Measurements from ENCODE around the gene HSD11B2.

The HSD11B2 gene

DNA sequence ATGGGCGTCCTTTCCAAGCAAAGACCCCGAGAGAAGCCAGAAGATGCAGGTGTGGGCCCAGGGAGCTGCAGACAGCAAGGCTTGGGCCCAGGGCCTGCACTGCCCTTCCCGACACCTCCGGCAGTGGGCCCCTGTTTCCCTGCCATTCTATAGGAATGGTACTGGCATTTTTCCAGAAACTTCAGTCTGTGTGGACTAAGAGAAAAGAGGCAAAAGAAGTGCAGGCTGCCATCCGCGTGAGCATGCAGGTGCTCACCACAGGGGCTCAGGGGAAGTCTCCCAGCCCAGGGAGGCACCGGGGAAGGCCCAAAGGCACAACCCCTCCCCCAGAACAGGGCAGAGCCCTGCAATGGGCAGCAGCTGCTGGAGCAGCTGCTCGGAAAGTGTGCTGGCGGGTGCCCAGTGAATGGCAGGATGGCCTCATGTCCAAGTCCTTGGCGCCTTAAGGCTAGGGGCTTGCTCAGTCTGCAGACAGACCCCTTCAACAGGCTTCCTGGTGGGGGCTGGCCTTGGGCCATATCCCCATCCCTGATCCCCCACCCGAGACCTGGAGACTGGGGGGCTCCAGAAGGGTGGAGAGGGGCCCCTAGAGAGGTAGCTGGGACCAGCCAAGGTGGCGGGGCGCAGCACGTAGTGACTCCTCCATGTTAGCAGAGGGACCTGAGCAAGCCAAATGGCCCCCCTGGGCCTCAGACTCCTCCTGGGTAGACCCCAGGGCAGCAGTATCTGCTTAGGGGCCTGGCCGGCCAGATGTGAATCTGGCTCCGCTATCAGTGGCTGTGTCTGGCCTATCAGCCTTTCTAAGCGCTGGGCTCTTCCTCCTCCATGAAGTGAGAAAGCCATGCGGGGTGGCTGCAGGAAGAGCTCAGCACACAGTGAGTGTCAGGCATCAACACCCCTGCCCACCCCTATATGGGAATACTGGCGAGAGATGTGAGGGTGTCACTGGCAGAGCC is 30.9 kb upstream of the HSD11B2 start:
- in situ Hi-C loops (cut with HindIII; ENCODE audit: low sequenced_read_pairs) = no loop called here
- no peak overlapping the region for H3K4me3 ChIP-seq (ENCODE audit: low read depth, low read length)
- DNase-seq (ENCODE audit: low read depth, low spot score) = no peak
- TF ChIP-seq, protein P1, sequence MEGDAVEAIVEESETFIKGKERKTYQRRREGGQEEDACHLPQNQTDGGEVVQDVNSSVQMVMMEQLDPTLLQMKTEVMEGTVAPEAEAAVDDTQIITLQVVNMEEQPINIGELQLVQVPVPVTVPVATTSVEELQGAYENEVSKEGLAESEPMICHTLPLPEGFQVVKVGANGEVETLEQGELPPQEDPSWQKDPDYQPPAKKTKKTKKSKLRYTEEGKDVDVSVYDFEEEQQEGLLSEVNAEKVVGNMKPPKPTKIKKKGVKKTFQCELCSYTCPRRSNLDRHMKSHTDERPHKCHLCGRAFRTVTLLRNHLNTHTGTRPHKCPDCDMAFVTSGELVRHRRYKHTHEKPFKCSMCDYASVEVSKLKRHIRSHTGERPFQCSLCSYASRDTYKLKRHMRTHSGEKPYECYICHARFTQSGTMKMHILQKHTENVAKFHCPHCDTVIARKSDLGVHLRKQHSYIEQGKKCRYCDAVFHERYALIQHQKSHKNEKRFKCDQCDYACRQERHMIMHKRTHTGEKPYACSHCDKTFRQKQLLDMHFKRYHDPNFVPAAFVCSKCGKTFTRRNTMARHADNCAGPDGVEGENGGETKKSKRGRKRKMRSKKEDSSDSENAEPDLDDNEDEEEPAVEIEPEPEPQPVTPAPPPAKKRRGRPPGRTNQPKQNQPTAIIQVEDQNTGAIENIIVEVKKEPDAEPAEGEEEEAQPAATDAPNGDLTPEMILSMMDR (IDR thresholded peaks at IDR 0.05; ENCODE audit: low read depth, low read length) = no peak

DNA sequence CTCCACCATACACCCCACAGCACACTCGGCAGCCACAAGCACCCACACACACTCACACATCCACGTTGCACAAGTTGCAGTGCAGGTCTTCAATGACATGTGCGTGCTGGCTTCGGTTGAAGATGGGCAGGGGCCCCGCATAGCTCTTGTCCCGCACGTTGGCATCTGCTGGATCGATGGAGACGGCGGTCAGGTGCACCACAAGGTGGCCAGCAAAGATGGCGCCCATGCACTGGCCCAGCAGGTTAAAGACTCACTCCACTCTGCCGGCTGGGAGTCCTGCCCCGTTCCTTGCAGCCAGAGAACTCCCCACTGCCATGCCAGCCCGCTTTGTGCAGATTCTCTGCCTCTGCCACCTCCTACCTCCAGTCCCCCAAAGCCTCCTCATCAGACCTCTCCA is 30.0 kb upstream of the HSD11B2 start:
- DNase-seq (ENCODE audit: low read depth, low spot score) = no peak
- in situ Hi-C loops (cut with HindIII; ENCODE audit: low sequenced_read_pairs) = no loop called here
- TF ChIP-seq, protein P1 (IDR thresholded peaks at IDR 0.05; ENCODE audit: low read depth, low read length) = no peak
- H3K4me3 ChIP-seq (ENCODE audit: low read depth, low read length) = no peak overlapping the region

DNA sequence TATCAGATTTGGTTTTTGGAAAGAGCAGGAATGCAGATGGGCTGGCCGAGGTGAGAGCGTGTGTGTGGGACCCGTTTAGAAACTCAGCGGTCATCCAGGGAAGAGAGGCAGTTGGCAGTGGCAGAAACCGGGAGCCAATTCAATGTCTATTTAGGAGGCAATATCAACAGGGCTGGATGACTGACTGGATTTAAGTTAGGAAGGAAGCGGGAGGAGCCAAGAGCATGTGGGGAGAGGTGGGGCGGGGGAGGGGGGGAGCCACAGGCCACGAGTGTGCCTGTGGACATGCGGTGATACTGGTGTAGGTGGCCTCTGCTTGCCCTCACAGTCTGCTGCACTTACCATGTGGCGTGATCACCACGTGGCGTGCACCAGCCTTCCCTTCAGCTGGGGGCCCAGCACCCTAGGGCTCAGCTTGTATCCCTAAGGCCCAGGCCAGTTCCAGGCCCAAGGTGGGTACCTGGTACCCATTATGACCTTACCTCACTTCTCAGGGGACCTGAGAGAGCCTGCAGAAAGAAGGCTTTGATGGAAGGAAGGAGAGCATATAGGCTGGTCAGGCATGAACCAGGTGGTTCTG is 26.9 kb upstream of the HSD11B2 start:
- no peak for DNase-seq (ENCODE audit: low read depth, low spot score)
- TF ChIP-seq, protein P1 (IDR thresholded peaks at IDR 0.05; ENCODE audit: low read depth, low read length) = no peak
- in situ Hi-C loops (cut with HindIII; ENCODE audit: low sequenced_read_pairs) = no loop called here
- H3K4me3 ChIP-seq (ENCODE audit: low read depth, low read length) = no peak overlapping the region

DNA sequence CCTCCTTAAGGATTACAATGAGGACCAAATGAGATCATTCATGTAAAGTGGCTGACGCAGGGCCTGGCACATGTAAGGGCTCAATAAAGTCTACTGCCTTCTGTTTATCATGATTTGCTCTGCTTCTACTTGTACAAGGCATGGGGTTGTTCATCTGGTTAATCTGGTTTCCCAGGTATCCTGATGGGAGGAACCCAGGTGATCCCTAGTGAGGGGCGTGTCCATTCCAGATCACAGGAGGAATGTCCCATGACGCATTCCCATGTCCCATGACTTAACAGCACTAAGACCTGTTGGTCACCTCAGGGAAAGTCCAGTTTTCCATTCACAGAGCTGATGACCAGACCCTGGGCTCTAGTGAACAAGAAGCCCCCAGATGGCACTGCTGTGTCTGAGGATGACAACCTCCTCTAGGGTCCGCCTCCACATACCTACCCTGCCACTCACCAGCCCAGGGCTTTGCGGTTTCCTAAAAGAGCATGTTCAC is 26.1 kb upstream of the HSD11B2 start:
- no peak for DNase-seq (ENCODE audit: low read depth, low spot score)
- TF ChIP-seq, protein P1 (IDR thresholded peaks at IDR 0.05; ENCODE audit: low read depth, low read length) = no peak
- in situ Hi-C loops (cut with HindIII; ENCODE audit: low sequenced_read_pairs) = no loop called here
- H3K4me3 ChIP-seq (ENCODE audit: low read depth, low read length) = no peak overlapping the region

DNA sequence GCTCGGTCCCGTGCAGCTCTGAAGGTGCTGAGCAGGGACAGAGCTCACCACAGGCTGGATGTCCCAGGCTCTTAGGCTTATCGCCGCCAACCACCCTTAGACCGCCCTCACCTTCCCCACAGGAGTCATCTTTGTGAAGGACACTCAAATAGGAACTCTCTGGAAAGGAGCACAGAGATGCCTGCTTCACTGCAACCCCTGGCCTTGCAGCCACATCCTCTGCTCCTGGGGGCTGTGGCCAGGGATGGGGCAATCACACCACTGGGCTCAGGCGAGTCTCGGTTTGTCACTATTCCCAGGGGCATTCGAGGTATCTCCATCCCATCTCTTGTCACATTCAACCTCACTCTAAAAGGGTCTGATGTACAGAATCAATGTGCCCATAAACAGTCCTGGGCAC is 25.6 kb upstream of the HSD11B2 start:
- TF ChIP-seq, protein P1 (IDR thresholded peaks at IDR 0.05; ENCODE audit: low read depth, low read length) = no peak
- DNase-seq (ENCODE audit: low read depth, low spot score) = no peak
- in situ Hi-C loops (cut with HindIII; ENCODE audit: low sequenced_read_pairs) = no loop called here
- no peak overlapping the region for H3K4me3 ChIP-seq (ENCODE audit: low read depth, low read length)

DNA sequence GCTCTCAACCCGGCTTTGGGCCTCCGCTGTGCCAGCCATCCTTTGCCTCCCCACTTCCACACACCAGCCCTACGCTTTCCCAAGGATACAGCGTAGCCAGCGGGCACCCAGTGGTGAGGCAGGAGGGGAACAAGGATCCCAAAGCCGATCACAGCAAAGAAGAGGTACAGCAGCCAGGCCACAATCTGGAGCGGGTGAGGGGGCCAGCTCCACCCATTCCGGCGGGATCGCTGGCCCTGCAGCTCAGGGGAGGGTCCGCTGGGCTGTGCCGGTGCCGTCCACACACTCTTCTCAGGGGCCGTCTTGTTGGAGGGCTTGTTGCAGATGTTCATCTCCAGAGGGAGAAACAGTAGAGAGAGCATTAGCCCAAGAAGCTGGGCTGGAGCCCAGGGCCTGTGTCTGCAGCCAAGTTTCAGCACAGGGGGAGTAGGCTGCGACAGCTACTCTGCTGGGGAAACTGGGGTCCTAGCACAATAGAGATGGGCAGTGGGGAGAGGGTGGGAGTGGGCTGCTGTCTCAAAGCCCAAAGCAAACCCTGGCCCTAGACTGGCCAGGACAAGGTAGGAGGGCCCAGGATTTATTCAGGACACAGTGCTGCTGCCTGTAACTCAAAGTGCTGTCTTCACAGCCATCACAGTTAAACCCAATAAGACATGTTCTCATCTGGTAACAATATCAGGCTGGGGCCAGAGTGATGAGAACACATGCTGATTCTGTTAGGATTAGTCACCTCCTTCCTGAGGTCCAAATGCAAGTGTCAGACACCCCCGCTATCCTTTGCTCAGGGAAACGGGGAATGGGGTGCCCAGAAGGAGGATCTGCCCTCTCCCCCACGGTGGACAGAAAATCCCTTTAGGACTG is 24.6 kb upstream of the HSD11B2 start:
- peak; percentile 84 for DNase-seq (ENCODE audit: low read depth, low spot score)
- H3K4me3 ChIP-seq (ENCODE audit: low read depth, low read length) = no peak overlapping the region
- in situ Hi-C loops (cut with HindIII; ENCODE audit: low sequenced_read_pairs) = no loop called here
- TF ChIP-seq, protein P1 (IDR thresholded peaks at IDR 0.05; ENCODE audit: low read depth, low read length) = no peak
